Coronary artery (tissue), 2 donors: ENCODE data around the gene RPRD1B.

ENCODE experiments used
- DNase-seq: peaks from one replicate; pipeline ENCODE4 v3.0.0-alpha.2; 2017; ENCODE audit warnings: low spot score
- H3K27ac ChIP-seq, 2 donors: fragments of 200-600 bp; sonication (generic); one replicate each; pipeline ENCODE4 v1.5.1; 2016 to 2019
- H3K4me3 ChIP-seq: fragments of 200-600 bp; sonication (generic); 2 replicates; pipeline ENCODE4 v1.5.1; 2016; ENCODE audit warnings: mild to moderate bottlenecking, moderate library complexity
- TF ChIP-seq, protein P1 (sequence below): fragments of 200-600 bp; sonication (generic); IDR thresholded peaks from one replicate; pipeline ENCODE4 v1.5.1; 2019; ENCODE audit warnings: antibody characterized with exemption

The RPRD1B gene

DNA sequence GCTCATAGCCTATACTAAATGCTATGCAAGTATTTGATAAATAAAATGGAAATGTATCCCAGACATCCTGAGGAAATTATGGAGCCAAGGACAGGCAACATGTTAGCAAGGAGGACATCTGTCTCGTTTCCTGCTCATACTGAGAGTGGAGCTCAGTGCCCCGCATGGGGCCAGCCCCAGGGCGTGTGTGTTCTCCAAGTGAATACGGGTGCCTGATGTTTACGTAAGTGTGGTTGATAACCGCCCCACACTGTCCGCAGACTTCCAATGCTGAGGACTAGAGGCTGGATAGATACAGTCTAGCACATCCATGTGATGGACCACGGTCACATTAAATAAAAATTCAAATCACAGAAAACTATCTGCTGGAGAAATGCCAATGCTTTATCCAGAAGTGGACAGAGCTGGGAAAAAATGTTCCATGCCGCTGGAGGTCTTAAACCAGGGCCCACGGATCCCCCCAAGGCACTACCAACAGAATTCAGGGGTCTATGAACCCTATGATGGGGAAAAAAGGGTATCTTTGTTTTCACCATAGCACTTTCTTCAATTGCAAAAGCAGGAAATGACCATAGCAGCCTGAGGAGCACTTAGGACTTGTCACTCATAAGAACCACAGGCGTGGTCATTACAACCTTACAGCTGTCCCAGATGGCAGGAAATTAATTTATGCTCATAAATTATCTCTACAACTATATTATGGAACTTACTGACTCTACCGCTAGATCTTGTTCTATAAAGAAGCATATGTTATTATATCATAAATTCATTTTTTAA is 106.6 kb downstream of the RPRD1B start:
- TF ChIP-seq, protein P1, sequence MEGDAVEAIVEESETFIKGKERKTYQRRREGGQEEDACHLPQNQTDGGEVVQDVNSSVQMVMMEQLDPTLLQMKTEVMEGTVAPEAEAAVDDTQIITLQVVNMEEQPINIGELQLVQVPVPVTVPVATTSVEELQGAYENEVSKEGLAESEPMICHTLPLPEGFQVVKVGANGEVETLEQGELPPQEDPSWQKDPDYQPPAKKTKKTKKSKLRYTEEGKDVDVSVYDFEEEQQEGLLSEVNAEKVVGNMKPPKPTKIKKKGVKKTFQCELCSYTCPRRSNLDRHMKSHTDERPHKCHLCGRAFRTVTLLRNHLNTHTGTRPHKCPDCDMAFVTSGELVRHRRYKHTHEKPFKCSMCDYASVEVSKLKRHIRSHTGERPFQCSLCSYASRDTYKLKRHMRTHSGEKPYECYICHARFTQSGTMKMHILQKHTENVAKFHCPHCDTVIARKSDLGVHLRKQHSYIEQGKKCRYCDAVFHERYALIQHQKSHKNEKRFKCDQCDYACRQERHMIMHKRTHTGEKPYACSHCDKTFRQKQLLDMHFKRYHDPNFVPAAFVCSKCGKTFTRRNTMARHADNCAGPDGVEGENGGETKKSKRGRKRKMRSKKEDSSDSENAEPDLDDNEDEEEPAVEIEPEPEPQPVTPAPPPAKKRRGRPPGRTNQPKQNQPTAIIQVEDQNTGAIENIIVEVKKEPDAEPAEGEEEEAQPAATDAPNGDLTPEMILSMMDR = no peak
- DNase-seq = peak; percentile 57
- Histone ChIP-seq H3K27ac (peak overlapping the region; percentile 28 to 40), H3K4me3 (no peak overlapping the region)

DNA sequence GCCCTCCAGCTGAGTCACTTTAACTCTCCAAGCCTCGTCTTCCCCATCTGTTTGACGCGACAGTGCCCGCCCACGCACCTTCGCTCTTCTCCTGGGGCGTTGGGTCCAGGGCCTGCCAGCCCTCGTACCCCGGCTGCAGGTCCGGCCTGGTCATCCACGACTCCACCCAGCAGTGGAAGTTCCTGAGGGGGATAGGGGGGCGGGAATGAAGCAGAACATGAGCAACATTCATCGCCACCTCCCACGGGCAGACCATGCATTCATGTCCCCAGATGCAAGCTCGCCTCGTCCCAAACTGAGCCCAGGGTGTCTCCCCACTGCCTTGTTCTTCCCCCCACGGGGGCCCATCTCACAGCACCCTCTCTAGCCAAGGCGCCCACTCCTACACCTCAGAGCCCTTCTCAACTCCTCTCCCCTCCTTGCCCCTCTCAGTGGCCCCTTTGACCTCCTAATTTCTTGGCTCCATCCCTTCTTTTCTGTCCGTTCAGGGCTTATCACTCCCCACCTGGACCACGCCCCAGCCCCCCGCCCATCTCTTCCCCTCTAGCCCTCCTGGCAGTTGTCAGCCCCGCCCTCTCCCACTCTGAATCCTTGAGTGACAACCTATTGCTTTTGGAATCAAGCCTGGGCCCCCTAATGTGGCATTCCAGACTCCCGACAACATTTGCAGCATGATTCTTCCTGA is 107.8 kb downstream of the RPRD1B start:
- DNase-seq = no peak
- H3K27ac ChIP-seq = peak overlapping the region in 1 of 2 donors; percentile 89
- no peak overlapping the region for H3K4me3 ChIP-seq
- TF ChIP-seq, protein P1 = no peak
